GM23248 (cell line): Measurements from ENCODE around the gene DLG2. TPM values are rescaled to one million over a fixed set of nuclear protein-coding genes. Genes with fewer than 3 reads are reported as not detected.

Experiments
- DNase-seq: peaks from one replicate; pipeline ENCODE4 v3.0.0-alpha.2; 2015
- H2AFZ ChIP-seq: fragments of 200-600 bp; sonication (generic); 2 replicates; pipeline ENCODE4 v1.6.1; 2016; ENCODE audit warnings: antibody characterized with exemption
- H3F3A ChIP-seq: fragments of 200-600 bp; sonication (generic); 2 replicates; pipeline ENCODE4 v1.6.1; 2016; ENCODE audit warnings: mild to moderate bottlenecking, antibody characterized with exemption, mixed run types; ENCODE audit not compliant: insufficient read depth
- H3K27ac ChIP-seq: fragments of 200-600 bp; sonication (generic); 2 replicates; pipeline ENCODE4 v1.5.1; 2016; ENCODE audit warnings: mild to moderate bottlenecking
- H3K27me3 ChIP-seq: fragments of 200-600 bp; sonication (generic); replicated peaks from 2 replicates; pipeline ENCODE4 v1.6.1; 2016; ENCODE audit warnings: mild to moderate bottlenecking; ENCODE audit not compliant: insufficient read depth
- H3K36me3 ChIP-seq: fragments of 200-600 bp; sonication (generic); 2 replicates; pipeline ENCODE4 v1.6.1; 2016; ENCODE audit warnings: low read depth, mild to moderate bottlenecking
- H3K4me1 ChIP-seq: fragments of 200-600 bp; sonication (generic); 2 replicates; pipeline ENCODE4 v1.6.1; 2016; ENCODE audit warnings: mild to moderate bottlenecking; ENCODE audit not compliant: insufficient read depth
- H3K4me2 ChIP-seq: fragments of 200-600 bp; sonication (generic); one replicate; pipeline ENCODE4 v1.6.1; 2016; ENCODE audit warnings: mild to moderate bottlenecking; ENCODE audit not compliant: unreplicated experiment
- H3K4me3 ChIP-seq: fragments of 200-600 bp; sonication (generic); 2 replicates; pipeline ENCODE4 v1.5.1; 2016; ENCODE audit warnings: mild to moderate bottlenecking
- H3K79me2 ChIP-seq: fragments of 200-600 bp; sonication (generic); 2 replicates; pipeline ENCODE4 v1.6.1; 2016; ENCODE audit warnings: mild to moderate bottlenecking; ENCODE audit not compliant: insufficient read depth
- H3K9ac ChIP-seq: fragments of 200-600 bp; sonication (generic); 2 replicates; pipeline ENCODE4 v1.6.1; 2016; ENCODE audit warnings: mild to moderate bottlenecking
- H3K9me2 ChIP-seq: fragments of 200-600 bp; sonication (generic); 2 replicates; pipeline ENCODE4 v1.6.1; 2016; ENCODE audit warnings: mixed run types, mild to moderate bottlenecking, moderate library complexity; ENCODE audit not compliant: insufficient read depth
- H3K9me3 ChIP-seq: fragments of 200-600 bp; sonication (generic); one replicate; pipeline ENCODE4 v1.6.1; 2017; ENCODE audit warnings: low read depth
- H4K20me1 ChIP-seq: fragments of 200-600 bp; sonication (generic); 2 replicates; pipeline ENCODE4 v1.6.0; 2016; ENCODE audit not compliant: insufficient read depth
- EZH2 ChIP-seq: fragments of 200-600 bp; sonication (generic); IDR thresholded peaks from 2 replicates; pipeline ENCODE4 v1.6.1; 2018; ENCODE audit warnings: antibody characterized with exemption, mild to moderate bottlenecking; ENCODE audit not compliant: insufficient read depth, poor library complexity, severe bottlenecking
- EZH2phosphoT487 ChIP-seq: fragments of 200-600 bp; sonication (generic); IDR thresholded peaks from 2 replicates; pipeline ENCODE4 v1.6.1; 2018; ENCODE audit warnings: antibody characterized with exemption, moderate library complexity, mild to moderate bottlenecking, low read depth; ENCODE audit not compliant: insufficient read depth
- WGBS, 2 experiments: methylation state at CpG; one replicate each; pipeline ENCODE4 v1.1.6; 2015 to 2017; ENCODE audit warnings: low lambda C conversion rate in 2 of 2, low coverage in 1 of 2; ENCODE audit errors: missing lambda C conversion rate in 2 of 2; 5-methylcytosine and 5-hydroxymethylcytosine counted together
- in situ Hi-C: fragments of 300-500 bp; cut with MboI; formaldehyde crosslinking; loops from 2 replicates; pipeline ENCODE4 v1.15.0; 2020
- polyA plus RNA-seq: library from polyadenylated mRNA; unstranded; fragments of >200 nt; fragmentation: Nextera tagmentation; extraction: Ambion mirVana; gene quantifications from 2 replicates; pipeline ENCODE4 v1.2.1, GENCODE V29; 2016
- total RNA-seq: library from RNA; depleted of rRNA; stranded (reverse); fragments of >200 nt; shearing (Covaris generic); gene quantifications from 2 replicates; pipeline ENCODE4 v1.2.3, GENCODE V29; 2014

DLG2 gene
- total and polyA plus RNA-seq, 2 experiments from 2014 or later = 1.1 to 1.7 TPM

GRCh38 chr11:83760932-83761331 is 1866.2 kb downstream of the DLG2 start:
- in situ Hi-C loops = no loop called here
- Histone ChIP-seq H3K79me2 (no peaks in the 10 kb centered on the region), H2AFZ (no peak overlapping the region), H3K9ac (no peak overlapping the region), H3K4me1 (no peaks in the 10 kb centered on the region), H3K9me2 (no peaks in the 10 kb centered on the region), H3K9me3 (no peaks in the 10 kb centered on the region), H3F3A (no peaks in the 10 kb centered on the region), H3K27ac (no peak overlapping the region), H3K27me3 (peaks cover 5% of the 10 kb centered on the region), H3K4me3 (no peak overlapping the region), H3K4me2 (no peak overlapping the region), H3K36me3 (no peaks in the 10 kb centered on the region), H4K20me1 (no peaks in the 10 kb centered on the region)
- WGBS, 2 experiments = 0% methylated on average over 1 of the region's 1 CpG
- TF ChIP-seq EZH2phosphoT487 = no peak
- TF ChIP-seq EZH2 = no peak
- DNase-seq = no peak

GRCh38 chr11:83759148-83759547 is 1868.0 kb downstream of the DLG2 start:
- H2AFZ ChIP-seq = no peak overlapping the region
- no peaks in the 10 kb centered on the region for H4K20me1 ChIP-seq
- in situ Hi-C loops = no loop called here
- no peaks in the 10 kb centered on the region for H3K9me2 ChIP-seq
- no peak for TF ChIP-seq EZH2phosphoT487
- no peak for TF ChIP-seq EZH2
- no peaks in the 10 kb centered on the region for H3K9me3 ChIP-seq
- no peak overlapping the region for H3K9ac ChIP-seq
- H3K4me3 ChIP-seq = no peak overlapping the region
- no peak overlapping the region for H3K4me2 ChIP-seq
- no peak for DNase-seq
- no peak overlapping the region for H3K27ac ChIP-seq
- H3K27me3 ChIP-seq = peaks cover 5% of the 10 kb centered on the region
- H3K4me1 ChIP-seq = no peaks in the 10 kb centered on the region
- H3K36me3 ChIP-seq = no peaks in the 10 kb centered on the region
- H3F3A ChIP-seq = no peaks in the 10 kb centered on the region
- H3K79me2 ChIP-seq = no peaks in the 10 kb centered on the region
- 16 to 18% methylated on average over 4 of the region's 4 CpGs for WGBS, 2 experiments

DNA sequence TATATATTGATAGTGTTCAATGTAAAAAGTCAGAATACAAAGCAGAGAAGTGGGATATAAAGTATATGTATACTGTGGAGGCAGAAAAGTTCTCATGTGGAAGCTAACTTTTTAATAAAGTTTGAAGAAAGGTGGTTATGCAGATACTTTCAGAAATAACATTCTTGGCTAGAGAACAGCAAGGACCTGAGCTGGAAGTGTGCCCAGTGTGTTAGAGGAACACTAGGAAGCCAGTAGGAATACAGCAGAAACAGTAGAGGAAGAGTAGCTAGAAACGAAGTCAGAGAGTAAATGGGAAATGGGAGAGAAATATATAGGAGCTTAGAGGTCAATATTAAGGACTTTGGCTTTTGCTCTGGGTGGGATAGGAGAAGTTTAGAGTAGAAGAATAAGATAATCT is 1876.1 kb downstream of the DLG2 start:
- H3F3A ChIP-seq = no peaks in the 10 kb centered on the region
- H3K27me3 ChIP-seq = peaks cover 12% of the 10 kb centered on the region
- no peak overlapping the region for H2AFZ ChIP-seq
- DNase-seq = no peak
- no peak overlapping the region for H3K27ac ChIP-seq
- no peaks in the 10 kb centered on the region for H3K79me2 ChIP-seq
- H4K20me1 ChIP-seq = no peaks in the 10 kb centered on the region
- no peaks in the 10 kb centered on the region for H3K4me1 ChIP-seq
- H3K9ac ChIP-seq = no peak overlapping the region
- H3K9me3 ChIP-seq = no peaks in the 10 kb centered on the region
- no peak overlapping the region for H3K4me3 ChIP-seq
- H3K4me2 ChIP-seq = no peak overlapping the region
- 21 to 64% methylated on average over 1 of the region's 1 CpG for WGBS, 2 experiments
- TF ChIP-seq EZH2 = no peak
- no peak for TF ChIP-seq EZH2phosphoT487
- H3K9me2 ChIP-seq = no peaks in the 10 kb centered on the region
- in situ Hi-C loops = no loop called here
- H3K36me3 ChIP-seq = no peaks in the 10 kb centered on the region

DNA sequence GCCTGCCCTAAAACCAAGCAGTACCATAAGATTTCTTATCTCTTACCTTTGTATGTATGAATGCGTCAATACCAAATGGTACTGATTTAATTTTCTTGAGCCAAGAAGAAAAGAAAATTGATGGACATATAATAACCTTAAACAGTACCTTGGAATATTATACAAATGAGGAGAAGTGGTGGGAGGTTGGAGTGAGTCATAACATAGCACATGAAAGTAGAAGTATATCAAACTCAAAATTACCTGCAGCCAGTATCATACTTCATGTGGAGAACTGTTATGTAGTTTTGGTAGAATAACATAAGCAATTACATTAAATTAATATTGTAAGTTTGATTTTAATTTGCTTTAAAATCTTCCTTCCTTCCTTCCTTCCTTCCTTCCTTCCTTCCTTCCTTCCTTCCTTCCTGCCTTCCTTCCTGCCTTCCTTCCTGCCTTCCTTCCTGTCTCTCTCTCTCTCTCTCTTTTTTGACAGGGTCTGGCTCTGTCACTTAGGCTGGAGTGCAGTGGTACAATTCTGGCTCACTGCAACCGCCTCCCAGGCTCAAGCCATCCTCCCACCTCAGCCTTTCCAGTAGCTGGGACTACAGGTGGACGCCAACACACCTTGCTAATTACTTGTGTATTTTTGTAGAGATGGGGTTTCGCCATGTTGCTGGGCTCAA is 1880.1 kb downstream of the DLG2 start:
- TF ChIP-seq EZH2 = no peak
- TF ChIP-seq EZH2phosphoT487 = no peak
- H3K27me3 ChIP-seq = peaks cover 12% of the 10 kb centered on the region
- no peaks in the 10 kb centered on the region for H3K9me2 ChIP-seq
- no peak overlapping the region for H3K27ac ChIP-seq
- no peak overlapping the region for H2AFZ ChIP-seq
- no peaks in the 10 kb centered on the region for H3K4me1 ChIP-seq
- H4K20me1 ChIP-seq = no peaks in the 10 kb centered on the region
- in situ Hi-C loops = no loop called here
- no peak overlapping the region for H3K4me3 ChIP-seq
- no peak for DNase-seq
- H3K9me3 ChIP-seq = no peaks in the 10 kb centered on the region
- no peaks in the 10 kb centered on the region for H3F3A ChIP-seq
- WGBS, 2 experiments = 53 to 56% methylated on average over 4 of the region's 4 CpGs
- no peak overlapping the region for H3K4me2 ChIP-seq
- H3K36me3 ChIP-seq = no peaks in the 10 kb centered on the region
- H3K9ac ChIP-seq = no peak overlapping the region
- no peaks in the 10 kb centered on the region for H3K79me2 ChIP-seq
